ENCODE results near the gene ANXA2R.

Gene ANXA2R

DNA sequence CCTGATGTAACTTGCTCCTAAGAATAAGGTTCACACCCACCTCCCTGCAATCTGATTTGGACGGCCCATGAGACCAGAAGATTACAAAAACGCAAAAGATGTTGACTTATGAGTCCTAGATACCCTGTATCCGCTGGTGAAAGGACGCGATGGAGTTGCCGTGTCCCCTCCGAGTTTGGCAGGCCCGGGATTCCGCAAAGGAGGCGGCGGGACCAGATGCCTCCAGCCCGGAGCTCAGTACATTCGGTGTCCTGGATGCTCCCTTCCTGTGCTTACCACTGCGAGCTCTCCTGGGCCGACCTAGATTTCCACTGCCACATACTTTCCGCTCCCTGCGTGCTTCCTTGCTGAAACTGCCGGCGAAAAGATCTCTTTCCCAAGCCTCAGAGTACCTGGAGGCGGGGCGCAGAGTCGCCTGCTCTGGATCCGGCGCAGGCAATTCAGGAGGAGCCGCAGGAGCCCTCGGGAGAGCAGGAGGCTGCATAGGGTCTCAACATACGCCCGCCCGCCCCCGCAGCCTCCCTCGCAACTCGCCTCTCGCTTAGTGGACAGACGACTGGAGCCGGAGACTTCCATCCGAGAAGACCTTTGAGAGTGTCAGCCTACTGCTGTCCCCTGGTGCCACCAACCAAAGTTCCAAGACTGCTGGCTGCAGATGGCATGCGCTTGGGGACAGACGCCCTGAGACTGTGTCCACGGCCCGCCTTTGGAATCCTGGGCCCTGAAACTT lies 39.8 kb downstream of the ANXA2R start (continued):
- TF ChIP-seq ZFP37 (tag by site-specific recombination; IDR thresholded peaks at IDR 0.05) (peak; percentile 35; the same call in 1 of the 2 replicates), ZNF394 (tag by site-specific recombination; IDR thresholded peaks at IDR 0.05; ENCODE audit: borderline replicate concordance) (no peak), ZNF404 (tag by site-specific recombination; IDR thresholded peaks at IDR 0.05) (no peak)
- TF ChIP-seq, protein P1, sequence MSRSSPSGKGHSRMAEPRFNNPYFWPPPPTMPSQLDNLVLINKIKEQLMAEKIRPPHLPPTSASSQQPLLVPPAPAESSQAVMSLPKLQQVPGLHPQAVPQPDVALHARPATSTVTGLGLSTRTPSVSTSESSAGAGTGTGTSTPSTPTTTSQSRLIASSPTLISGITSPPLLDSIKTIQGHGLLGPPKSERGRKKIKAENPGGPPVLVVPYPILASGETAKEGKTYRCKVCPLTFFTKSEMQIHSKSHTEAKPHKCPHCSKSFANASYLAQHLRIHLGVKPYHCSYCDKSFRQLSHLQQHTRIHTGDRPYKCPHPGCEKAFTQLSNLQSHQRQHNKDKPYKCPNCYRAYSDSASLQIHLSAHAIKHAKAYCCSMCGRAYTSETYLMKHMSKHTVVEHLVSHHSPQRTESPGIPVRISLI (tag by site-specific recombination; IDR thresholded peaks at IDR 0.05), result no peak

DNA sequence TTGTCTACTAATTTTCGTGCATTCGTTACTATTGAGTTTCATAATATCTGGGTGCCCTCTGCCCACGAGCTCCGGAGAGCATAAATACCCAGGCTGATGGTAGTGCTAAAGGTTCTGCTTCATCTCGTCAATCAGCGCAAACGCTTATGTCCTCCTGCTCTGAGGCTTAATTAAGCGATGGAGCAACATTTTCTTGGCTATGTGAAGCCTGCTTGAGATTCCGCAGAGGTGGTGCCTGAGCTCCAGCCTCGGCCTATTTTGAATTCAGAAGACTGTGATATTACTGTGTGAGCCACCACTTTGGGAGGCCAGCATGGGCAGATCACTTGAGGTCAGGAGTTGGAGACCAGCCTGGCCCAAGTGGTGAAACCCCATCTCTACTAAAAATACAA lies 44.8 kb downstream of the ANXA2R start:
- ChIA-PET CTCF (interaction anchor here (0.7 to 6.5 kb wide), 8 partner anchors 10 to 313 kb away, joined by 3 to 59 read pairs (median 5); no protein-coding TSS in a partner anchor), POLR2A (interaction anchor here (2.2 to 2.4 kb wide), 2 partner anchors 12 to 46 kb away, joined by 11 read pairs; no protein-coding TSS in a partner anchor)
- Histone ChIP-seq H3K4me3 (ENCODE audit: low read depth, low read length) (no peak overlapping the region), H3K36me3 (ENCODE audit: control insufficient read depth in 2 of 2, insufficient read depth in 1 of 2, low read length in 2 of 2) (no peaks in the 10 kb centered on the region), H3K27ac (ENCODE audit: extremely low read depth, low read depth, low read length) (no peak overlapping the region), H3K4me1 (ENCODE audit: control insufficient read depth, insufficient read depth, low read length) (peaks cover 2% of the 10 kb centered on the region; the same call in 1 of the 2 replicates), H3K9me3 (ENCODE audit: control insufficient read depth, insufficient read depth, low read depth, low read length) (no peaks in the 10 kb centered on the region)
- TF ChIP-seq ZBTB17 (tag by site-specific recombination; IDR thresholded peaks at IDR 0.05) (peak; percentile 59; the same call in 1 of the 2 replicates), ZNF214 (tag by site-specific recombination; IDR thresholded peaks at IDR 0.05; ENCODE audit: borderline replicate concordance) (no peak)

DNA sequence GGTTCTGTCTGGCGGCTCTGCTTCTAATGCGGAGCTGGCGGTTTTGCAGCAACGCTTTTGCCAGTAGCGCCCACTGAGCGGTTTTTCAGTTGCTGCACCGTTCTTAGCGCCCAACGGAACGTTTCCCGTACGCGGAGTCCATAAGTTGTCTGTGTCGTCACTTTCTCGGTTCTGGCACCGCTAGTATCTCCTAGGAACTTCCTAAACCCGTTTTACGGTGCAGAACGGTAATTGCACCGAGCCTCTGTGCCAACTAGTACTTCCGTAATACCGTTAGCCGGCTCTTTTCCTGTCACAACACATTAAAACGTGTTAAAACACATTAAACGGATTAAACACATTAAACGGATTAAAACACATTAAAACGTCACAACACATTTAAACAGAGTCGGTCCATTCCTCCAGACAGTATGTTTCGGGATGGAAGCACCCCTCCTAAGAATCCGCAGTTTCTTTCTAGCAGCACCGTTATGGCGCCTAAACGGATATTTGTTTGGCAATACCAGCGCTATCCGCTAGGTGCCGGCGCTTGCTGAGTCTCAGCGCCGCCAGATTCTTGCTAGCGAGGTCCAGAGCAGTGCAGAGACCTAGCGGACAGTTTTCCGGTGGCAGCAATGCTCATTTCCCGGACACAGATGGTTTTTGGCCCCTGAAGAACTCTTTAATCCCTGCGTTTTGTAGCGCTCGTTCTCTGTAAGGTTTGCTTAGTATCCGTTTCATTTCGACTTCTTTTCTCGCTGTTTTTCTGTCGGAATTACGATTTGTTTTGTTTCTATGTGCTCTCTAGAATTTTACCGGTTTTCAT lies 45.4 kb downstream of the ANXA2R start:
- no peaks in the 10 kb centered on the region for H3K9me3 ChIP-seq (ENCODE audit: control insufficient read depth, insufficient read depth, low read depth, low read length)
- no peaks in the 10 kb centered on the region for H3K36me3 ChIP-seq (ENCODE audit: control insufficient read depth in 2 of 2, insufficient read depth in 1 of 2, low read length in 2 of 2)
- peak overlapping the region; percentile 83 for H3K4me3 ChIP-seq (ENCODE audit: low read depth, low read length)
- 0 out of 2 replicates have a peak overlapping the region, but pooled peaks have one; percentile 2 for H3K27ac ChIP-seq (ENCODE audit: extremely low read depth, low read depth, low read length)
- ChIA-PET POLR2A (interaction anchor here (1.1 to 3.6 kb wide), 5 partner anchors 13 to 47 kb away, joined by 3 to 28 read pairs (median 6); no protein-coding TSS in a partner anchor), CTCF (interaction anchor here (0.5 to 6.5 kb wide), 23 partner anchors 9 to 404 kb away, joined by 3 to 59 read pairs (median 4); partner anchors contain the start of gene ZNF131)
- no peaks in the 10 kb centered on the region for H3K4me1 ChIP-seq (ENCODE audit: control insufficient read depth, insufficient read depth, low read length)
- TF ChIP-seq KLF7 (tag by site-specific recombination; IDR thresholded peaks at IDR 0.05; ENCODE audit: borderline replicate concordance) (no peak), ZNF529 (tag by site-specific recombination; IDR thresholded peaks at IDR 0.05; ENCODE audit: insufficient replicate concordance) (no peak), ZEB2 (tag by site-specific recombination; IDR thresholded peaks at IDR 0.05) (peak; percentile 92), IKZF3 (tag by site-specific recombination; IDR thresholded peaks at IDR 0.05) (peak; percentile 70), ZNF202 (tag by site-specific recombination; IDR thresholded peaks at IDR 0.05; ENCODE audit: borderline replicate concordance) (no peak), ZNF423 (tag by site-specific recombination; IDR thresholded peaks at IDR 0.05) (0 out of 2 replicates have a peak, but pooled peaks have one; percentile 11), ZNF664 (tag by site-specific recombination; IDR thresholded peaks at IDR 0.05) (no peak), ZNF214 (tag by site-specific recombination; IDR thresholded peaks at IDR 0.05; ENCODE audit: borderline replicate concordance) (no peak), ZNF76 (tag by site-specific recombination; IDR thresholded peaks at IDR 0.05; ENCODE audit: borderline replicate concordance, low read depth) (peak; percentile 15; the same call in 1 of the 2 replicates), ZSCAN23 (tag by site-specific recombination; IDR thresholded peaks at IDR 0.05) (no peak), HOXD13 (CRISPR knock-in tag; IDR thresholded peaks at IDR 0.05; ENCODE audit: borderline replicate concordance) (peak; percentile 44; the same call in 1 of the 2 replicates), ZNF701 (tag by site-specific recombination; IDR thresholded peaks at IDR 0.05) (no peak), GLI2 (tag by site-specific recombination; IDR thresholded peaks at IDR 0.05; ENCODE audit: borderline replicate concordance, low read depth) (0 out of 2 replicates have a peak, but pooled peaks have one; percentile 10), ZNF530 (tag by site-specific recombination; IDR thresholded peaks at IDR 0.05; ENCODE audit: low read depth) (no peak), ZNF561 (tag by site-specific recombination; IDR thresholded peaks at IDR 0.05; ENCODE audit: borderline replicate concordance) (peak; percentile 71), ZNF658 (tag by site-specific recombination; IDR thresholded peaks at IDR 0.05) (no peak), ZNF433 (tag by site-specific recombination; IDR thresholded peaks at IDR 0.05; ENCODE audit: low read depth) (no peak), ZNF223 (tag by site-specific recombination; IDR thresholded peaks at IDR 0.05) (no peak), ZBTB8A (tag by site-specific recombination; IDR thresholded peaks at IDR 0.05) (peak; percentile 56), ZNF837 (tag by site-specific recombination; IDR thresholded peaks at IDR 0.05) (no peak)
- TF ChIP-seq, protein P2, sequence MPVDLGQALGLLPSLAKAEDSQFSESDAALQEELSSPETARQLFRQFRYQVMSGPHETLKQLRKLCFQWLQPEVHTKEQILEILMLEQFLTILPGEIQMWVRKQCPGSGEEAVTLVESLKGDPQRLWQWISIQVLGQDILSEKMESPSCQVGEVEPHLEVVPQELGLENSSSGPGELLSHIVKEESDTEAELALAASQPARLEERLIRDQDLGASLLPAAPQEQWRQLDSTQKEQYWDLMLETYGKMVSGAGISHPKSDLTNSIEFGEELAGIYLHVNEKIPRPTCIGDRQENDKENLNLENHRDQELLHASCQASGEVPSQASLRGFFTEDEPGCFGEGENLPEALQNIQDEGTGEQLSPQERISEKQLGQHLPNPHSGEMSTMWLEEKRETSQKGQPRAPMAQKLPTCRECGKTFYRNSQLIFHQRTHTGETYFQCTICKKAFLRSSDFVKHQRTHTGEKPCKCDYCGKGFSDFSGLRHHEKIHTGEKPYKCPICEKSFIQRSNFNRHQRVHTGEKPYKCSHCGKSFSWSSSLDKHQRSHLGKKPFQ (tag by site-specific recombination; IDR thresholded peaks at IDR 0.05), result no peak; the same call in 1 of the 2 replicates
- TF ChIP-seq, protein P3, sequence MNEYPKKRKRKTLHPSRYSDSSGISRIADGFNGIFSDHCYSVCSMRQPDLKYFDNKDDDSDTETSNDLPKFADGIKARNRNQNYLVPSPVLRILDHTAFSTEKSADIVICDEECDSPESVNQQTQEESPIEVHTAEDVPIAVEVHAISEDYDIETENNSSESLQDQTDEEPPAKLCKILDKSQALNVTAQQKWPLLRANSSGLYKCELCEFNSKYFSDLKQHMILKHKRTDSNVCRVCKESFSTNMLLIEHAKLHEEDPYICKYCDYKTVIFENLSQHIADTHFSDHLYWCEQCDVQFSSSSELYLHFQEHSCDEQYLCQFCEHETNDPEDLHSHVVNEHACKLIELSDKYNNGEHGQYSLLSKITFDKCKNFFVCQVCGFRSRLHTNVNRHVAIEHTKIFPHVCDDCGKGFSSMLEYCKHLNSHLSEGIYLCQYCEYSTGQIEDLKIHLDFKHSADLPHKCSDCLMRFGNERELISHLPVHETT (tag by site-specific recombination; IDR thresholded peaks at IDR 0.05), result peak; percentile 58

All from HEK293 (cell line).